ENCODE data around the gene LCN12.

LCN12 gene

GRCh38 chr9:136995362-136995761 lies 43.3 kb downstream of the LCN12 start:
- DNase-seq (ENCODE audit: low read depth, low spot score), result no peak
- TF ChIP-seq ZNF274 (IDR thresholded peaks at IDR 0.05; ENCODE audit: low read depth, low read length) (no peak), YY1 (IDR thresholded peaks at IDR 0.05; ENCODE audit: insufficient read depth, insufficient read length) (no peak), SUZ12 (IDR thresholded peaks at IDR 0.05; ENCODE audit: extremely low read depth, insufficient read depth, insufficient read length) (no peak)
- Histone ChIP-seq H3K9ac (ENCODE audit: insufficient read length, low read depth) (no peak overlapping the region), H3K27me3 (ENCODE audit: insufficient read depth, insufficient read length) (no peaks in the 10 kb centered on the region), H3K4me3 (ENCODE audit: insufficient read length, low read depth) (no peak overlapping the region), H3K4me1 (ENCODE audit: insufficient read depth, insufficient read length) (peaks cover 28% of the 10 kb centered on the region), H3K9me3 (ENCODE audit: insufficient read depth, low read length) (peaks cover 9% of the 10 kb centered on the region; the same call in 1 of the 2 replicates), H3K36me3 (ENCODE audit: insufficient read depth, insufficient read length, low read length) (peaks cover 27% of the 10 kb centered on the region)

GRCh38 chr9:136995772-136996311 lies 43.8 kb downstream of the LCN12 start:
- Histone ChIP-seq H3K27me3 (ENCODE audit: insufficient read depth, insufficient read length) (no peaks in the 10 kb centered on the region), H3K9ac (ENCODE audit: insufficient read length, low read depth) (peak overlapping the region; percentile 64), H3K4me1 (ENCODE audit: insufficient read depth, insufficient read length) (peaks cover 25% of the 10 kb centered on the region), H3K4me3 (ENCODE audit: insufficient read length, low read depth) (no peak overlapping the region), H3K9me3 (ENCODE audit: insufficient read depth, low read length) (peaks cover 4% of the 10 kb centered on the region; the same call in 1 of the 2 replicates), H3K36me3 (ENCODE audit: insufficient read depth, insufficient read length, low read length) (peaks cover 27% of the 10 kb centered on the region)
- TF ChIP-seq ZNF274 (IDR thresholded peaks at IDR 0.05; ENCODE audit: low read depth, low read length) (no peak), YY1 (IDR thresholded peaks at IDR 0.05; ENCODE audit: insufficient read depth, insufficient read length) (no peak), SUZ12 (IDR thresholded peaks at IDR 0.05; ENCODE audit: extremely low read depth, insufficient read depth, insufficient read length) (no peak)
- DNase-seq (ENCODE audit: low read depth, low spot score), result no peak

- peaks cover 25% of the 10 kb centered on the region for H3K4me1 ChIP-seq (ENCODE audit: insufficient read depth, insufficient read length)
- no peaks in the 10 kb centered on the region for H3K27me3 ChIP-seq (ENCODE audit: insufficient read depth, insufficient read length)
- DNase-seq (ENCODE audit: low read depth, low spot score), result no peak
- H3K4me3 ChIP-seq (ENCODE audit: insufficient read length, low read depth), result no peak within 1 kb of the TSS
- no peaks in the 10 kb centered on the region for H3K9me3 ChIP-seq (ENCODE audit: insufficient read depth, low read length)
- H3K36me3 ChIP-seq (ENCODE audit: insufficient read depth, insufficient read length, low read length), result peaks cover 27% of the 10 kb centered on the region
- H3K9ac ChIP-seq (ENCODE audit: insufficient read length, low read depth), result peak within 1 kb of the TSS; percentile 64
- no peak for TF ChIP-seq ZNF274 (IDR thresholded peaks at IDR 0.05; ENCODE audit: low read depth, low read length)
- no peak for TF ChIP-seq YY1 (IDR thresholded peaks at IDR 0.05; ENCODE audit: insufficient read depth, insufficient read length)
- TF ChIP-seq SUZ12 (IDR thresholded peaks at IDR 0.05; ENCODE audit: extremely low read depth, insufficient read depth, insufficient read length), result no peak
Measured at GRCh38 chr9:136996361-136997292, 44.6 kb downstream of the LCN12 start, which contains the start of gene CLIC3. Gene CLIC3, minus strand, starts transcription at chr9:136996568. Its CDS starts 25 bp downstream, at chr9:136996543.

GRCh38 chr9:136997371-136997770 lies 45.3 kb downstream of the LCN12 start:
- Histone ChIP-seq H3K4me1 (ENCODE audit: insufficient read depth, insufficient read length) (peaks cover 25% of the 10 kb centered on the region), H3K4me3 (ENCODE audit: insufficient read length, low read depth) (no peak overlapping the region), H3K9ac (ENCODE audit: insufficient read length, low read depth) (peak overlapping the region; percentile 57)

GRCh38 chr9:136997830-136998234 lies 45.8 kb downstream of the LCN12 start:
- peaks cover 27% of the 10 kb centered on the region for H3K36me3 ChIP-seq (ENCODE audit: insufficient read depth, insufficient read length, low read length)
- no peak for DNase-seq (ENCODE audit: low read depth, low spot score)
- no peak overlapping the region for H3K4me3 ChIP-seq (ENCODE audit: insufficient read length, low read depth)
- TF ChIP-seq ZNF274 (IDR thresholded peaks at IDR 0.05; ENCODE audit: low read depth, low read length), result no peak
- TF ChIP-seq SUZ12 (IDR thresholded peaks at IDR 0.05; ENCODE audit: extremely low read depth, insufficient read depth, insufficient read length), result no peak
- no peak for TF ChIP-seq YY1 (IDR thresholded peaks at IDR 0.05; ENCODE audit: insufficient read depth, insufficient read length)
- no peaks in the 10 kb centered on the region for H3K9me3 ChIP-seq (ENCODE audit: insufficient read depth, low read length)
- H3K4me1 ChIP-seq (ENCODE audit: insufficient read depth, insufficient read length), result peaks cover 25% of the 10 kb centered on the region
- no peaks in the 10 kb centered on the region for H3K27me3 ChIP-seq (ENCODE audit: insufficient read depth, insufficient read length)
- H3K9ac ChIP-seq (ENCODE audit: insufficient read length, low read depth), result peak overlapping the region; percentile 57

More at GRCh38 chr9:136997371-136997770, 45.3 kb downstream of the LCN12 start:
- Histone ChIP-seq H3K27me3 (ENCODE audit: insufficient read depth, insufficient read length) (no peaks in the 10 kb centered on the region), H3K36me3 (ENCODE audit: insufficient read depth, insufficient read length, low read length) (peaks cover 27% of the 10 kb centered on the region), H3K9me3 (ENCODE audit: insufficient read depth, low read length) (no peaks in the 10 kb centered on the region)
- TF ChIP-seq YY1 (IDR thresholded peaks at IDR 0.05; ENCODE audit: insufficient read depth, insufficient read length), result no peak
- TF ChIP-seq ZNF274 (IDR thresholded peaks at IDR 0.05; ENCODE audit: low read depth, low read length), result no peak
- TF ChIP-seq SUZ12 (IDR thresholded peaks at IDR 0.05; ENCODE audit: extremely low read depth, insufficient read depth, insufficient read length), result no peak
- no peak for DNase-seq (ENCODE audit: low read depth, low spot score)

GRCh38 chr9:137000177-137000930 lies 48.3 kb downstream of the LCN12 start:
- no peaks in the 10 kb centered on the region for H3K27me3 ChIP-seq (ENCODE audit: insufficient read depth, insufficient read length)
- H3K9ac ChIP-seq (ENCODE audit: insufficient read length, low read depth), result no peak overlapping the region
- peaks cover 4% of the 10 kb centered on the region; the same call in 1 of the 2 replicates for H3K9me3 ChIP-seq (ENCODE audit: insufficient read depth, low read length)
- peaks cover 2% of the 10 kb centered on the region for H3K36me3 ChIP-seq (ENCODE audit: insufficient read depth, insufficient read length, low read length)
- no peak overlapping the region for H3K4me3 ChIP-seq (ENCODE audit: insufficient read length, low read depth)
- peaks cover 19% of the 10 kb centered on the region for H3K4me1 ChIP-seq (ENCODE audit: insufficient read depth, insufficient read length)
- DNase-seq (ENCODE audit: low read depth, low spot score), result no peak
- TF ChIP-seq YY1 (IDR thresholded peaks at IDR 0.05; ENCODE audit: insufficient read depth, insufficient read length) (no peak), ZNF274 (IDR thresholded peaks at IDR 0.05; ENCODE audit: low read depth, low read length) (no peak), SUZ12 (IDR thresholded peaks at IDR 0.05; ENCODE audit: extremely low read depth, insufficient read depth, insufficient read length) (no peak)
